Loucy (cell line): Measurements from ENCODE around the gene ATP11A.

ENCODE experiments used
- H2AFZ ChIP-seq: fragments of 200-600 bp; sonication (generic); 2 replicates; pipeline ENCODE4 v1.6.0; 2016; ENCODE audit warnings: antibody characterized with exemption, mild to moderate bottlenecking, low read length, moderate library complexity
- H3F3A ChIP-seq: fragments of 200-600 bp; 2 replicates; pipeline ENCODE4 v1.6.0; 2016; ENCODE audit warnings: antibody characterized with exemption, low read depth, mild to moderate bottlenecking
- H3K27me3 ChIP-seq: fragments of 200-600 bp; sonication (generic); 2 replicates; pipeline ENCODE4 v1.6.1; 2014; ENCODE audit warnings: low read length, mild to moderate bottlenecking; ENCODE audit not compliant: insufficient read depth, poor library complexity, severe bottlenecking
- H3K36me3 ChIP-seq: fragments of 200-600 bp; sonication (generic); 2 replicates; pipeline ENCODE4 v1.6.1; 2016; ENCODE audit warnings: low read length; ENCODE audit not compliant: insufficient read depth
- H3K4me1 ChIP-seq: fragments of 200-600 bp; sonication (generic); 2 replicates; pipeline ENCODE4 v1.5.1; 2014; ENCODE audit warnings: low read length, mild to moderate bottlenecking; ENCODE audit not compliant: insufficient read depth, poor library complexity, severe bottlenecking
- H3K4me2 ChIP-seq: fragments of 200-600 bp; sonication (generic); 2 replicates; pipeline ENCODE4 v1.6.0; 2014; ENCODE audit warnings: antibody characterized with exemption, low read length, low read depth, mild to moderate bottlenecking; ENCODE audit not compliant: poor library complexity, severe bottlenecking
- H3K4me3 ChIP-seq: fragments of 200-600 bp; sonication (generic); 2 replicates; pipeline ENCODE4 v1.5.1; 2014; ENCODE audit warnings: low read length, mild to moderate bottlenecking, mixed read lengths; ENCODE audit not compliant: poor library complexity, severe bottlenecking
- H3K79me2 ChIP-seq: fragments of 200-600 bp; sonication (generic); 2 replicates; pipeline ENCODE4 v1.6.1; 2014; ENCODE audit warnings: low read length; ENCODE audit not compliant: insufficient read depth
- H3K9ac ChIP-seq: fragments of 200-600 bp; sonication (generic); 2 replicates; pipeline ENCODE4 v1.6.0; 2014; ENCODE audit warnings: mild to moderate bottlenecking, low read depth, low read length, moderate library complexity; ENCODE audit not compliant: poor library complexity, severe bottlenecking
- H3K9me2 ChIP-seq: fragments of 200-600 bp; sonication (generic); replicated peaks from 2 replicates; pipeline ENCODE4 v1.6.1; 2016; ENCODE audit warnings: low read depth, low read length, mixed read lengths
- H3K9me3 ChIP-seq: fragments of 200-600 bp; sonication (generic); 2 replicates; pipeline ENCODE4 v1.6.1; 2014; ENCODE audit warnings: mild to moderate bottlenecking, antibody characterized with exemption, low read length, low read depth; ENCODE audit not compliant: insufficient read depth
- H4K20me1 ChIP-seq: fragments of 200-600 bp; sonication (generic); 2 replicates; pipeline ENCODE4 v1.6.0; 2014; ENCODE audit warnings: antibody characterized with exemption, low read length, mild to moderate bottlenecking; ENCODE audit not compliant: insufficient read depth, poor library complexity, severe bottlenecking
- EZH2phosphoT487 ChIP-seq: fragments of 200-600 bp; IDR thresholded peaks from 2 replicates; pipeline ENCODE4 v1.6.1; 2018; ENCODE audit warnings: antibody characterized with exemption, mild to moderate bottlenecking, moderate library complexity, borderline replicate concordance
- TF ChIP-seq, protein P1 (sequence below): fragments of 200-600 bp; sonication (generic); conservative IDR thresholded peaks from 2 replicates; pipeline ENCODE4 v1.5.1; 2014; ENCODE audit warnings: mild to moderate bottlenecking, antibody characterized with exemption, low read length

The ATP11A gene

DNA sequence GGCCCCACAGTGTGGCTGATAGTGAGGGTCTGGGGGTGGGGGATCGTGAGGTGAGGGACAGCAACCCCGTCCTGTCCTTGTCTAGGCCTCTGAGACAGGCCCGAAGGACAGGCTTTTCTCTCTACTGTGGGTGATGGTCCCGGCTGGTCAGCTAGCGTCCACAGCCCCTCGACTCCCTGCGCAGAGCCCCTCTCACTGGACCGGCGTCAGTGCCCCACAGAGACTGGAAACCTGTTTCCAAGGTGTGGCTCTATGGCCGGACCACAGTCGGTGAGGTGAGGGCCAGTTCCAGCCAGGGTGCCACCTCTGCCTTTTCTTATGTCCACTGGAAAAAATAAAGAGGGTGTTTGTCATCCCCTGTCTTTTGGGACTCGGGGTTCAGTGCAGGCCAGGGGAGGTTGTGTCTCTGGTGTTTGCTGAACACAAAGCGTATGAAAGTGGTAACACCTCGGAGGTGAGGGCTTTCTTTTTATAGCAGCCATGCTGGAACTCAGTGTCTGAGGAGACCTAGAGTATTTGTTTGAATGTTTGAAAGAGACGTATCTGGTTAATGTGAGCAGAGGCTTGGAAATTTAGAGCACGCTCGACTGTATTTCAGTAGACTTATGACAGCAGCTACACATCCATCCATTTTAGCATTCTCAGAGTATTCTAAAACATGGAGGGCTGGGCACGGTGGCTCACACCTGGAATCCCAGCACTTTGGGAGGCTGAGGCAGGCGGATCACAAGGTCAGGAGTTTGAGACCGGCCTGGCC lies 22.8 kb downstream of the ATP11A start:
- H2AFZ ChIP-seq: no peak overlapping the region
- H3K4me2 ChIP-seq: no peak overlapping the region
- no peak overlapping the region for H3K4me3 ChIP-seq
- peaks cover 8% of the 10 kb centered on the region; the same call in 1 of the 2 replicates for H3K79me2 ChIP-seq
- H3F3A ChIP-seq: no peaks in the 10 kb centered on the region
- peaks cover 10% of the 10 kb centered on the region for H3K4me1 ChIP-seq
- H3K36me3 ChIP-seq: no peaks in the 10 kb centered on the region
- no peak overlapping the region for H3K9ac ChIP-seq
- H3K9me2 ChIP-seq: no peaks in the 10 kb centered on the region
- H4K20me1 ChIP-seq: peaks cover 7% of the 10 kb centered on the region
- no peaks in the 10 kb centered on the region for H3K27me3 ChIP-seq
- H3K9me3 ChIP-seq: no peaks in the 10 kb centered on the region
- no peak for TF ChIP-seq EZH2phosphoT487
- TF ChIP-seq, protein P1, sequence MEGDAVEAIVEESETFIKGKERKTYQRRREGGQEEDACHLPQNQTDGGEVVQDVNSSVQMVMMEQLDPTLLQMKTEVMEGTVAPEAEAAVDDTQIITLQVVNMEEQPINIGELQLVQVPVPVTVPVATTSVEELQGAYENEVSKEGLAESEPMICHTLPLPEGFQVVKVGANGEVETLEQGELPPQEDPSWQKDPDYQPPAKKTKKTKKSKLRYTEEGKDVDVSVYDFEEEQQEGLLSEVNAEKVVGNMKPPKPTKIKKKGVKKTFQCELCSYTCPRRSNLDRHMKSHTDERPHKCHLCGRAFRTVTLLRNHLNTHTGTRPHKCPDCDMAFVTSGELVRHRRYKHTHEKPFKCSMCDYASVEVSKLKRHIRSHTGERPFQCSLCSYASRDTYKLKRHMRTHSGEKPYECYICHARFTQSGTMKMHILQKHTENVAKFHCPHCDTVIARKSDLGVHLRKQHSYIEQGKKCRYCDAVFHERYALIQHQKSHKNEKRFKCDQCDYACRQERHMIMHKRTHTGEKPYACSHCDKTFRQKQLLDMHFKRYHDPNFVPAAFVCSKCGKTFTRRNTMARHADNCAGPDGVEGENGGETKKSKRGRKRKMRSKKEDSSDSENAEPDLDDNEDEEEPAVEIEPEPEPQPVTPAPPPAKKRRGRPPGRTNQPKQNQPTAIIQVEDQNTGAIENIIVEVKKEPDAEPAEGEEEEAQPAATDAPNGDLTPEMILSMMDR: no peak

DNA sequence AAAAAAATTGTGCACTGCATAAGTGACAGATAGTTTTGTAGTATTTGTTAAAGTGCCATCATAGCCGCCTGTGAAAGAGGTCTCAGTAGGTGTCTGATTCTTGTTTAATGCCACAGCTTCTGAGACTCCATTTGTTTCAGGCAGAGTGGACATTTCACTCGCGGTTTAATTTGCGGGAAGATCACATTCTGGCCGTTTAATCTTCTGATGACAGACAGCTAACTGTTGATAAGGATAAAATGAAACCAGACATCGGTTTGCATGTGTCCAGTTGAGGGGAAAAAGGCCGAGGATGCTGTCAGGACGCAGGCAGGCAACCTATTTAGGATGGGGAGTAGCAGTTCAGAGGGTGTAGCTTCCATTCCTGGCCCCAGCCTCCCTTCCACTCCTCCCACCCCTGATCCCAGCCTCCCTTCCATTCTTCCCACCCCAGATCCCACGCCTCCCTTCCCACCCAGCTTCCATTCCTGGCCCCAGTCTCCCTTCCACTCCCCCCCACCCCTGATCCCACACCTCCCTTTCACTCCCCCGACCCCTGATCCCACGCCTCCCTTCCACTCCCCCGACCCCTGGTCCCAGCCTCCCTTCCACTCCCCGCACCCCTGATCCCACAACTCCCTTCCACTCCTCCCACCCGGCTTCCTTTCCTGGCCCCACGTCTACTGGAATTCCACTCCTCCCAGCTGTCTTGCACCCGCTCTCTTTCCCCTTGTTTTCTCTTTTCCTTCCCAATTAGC lies 23.8 kb downstream of the ATP11A start:
- H3K9me2 ChIP-seq: no peaks in the 10 kb centered on the region
- no peak overlapping the region for H2AFZ ChIP-seq
- no peak overlapping the region for H3K4me2 ChIP-seq
- TF ChIP-seq EZH2phosphoT487: no peak
- TF ChIP-seq, protein P1: no peak
- no peaks in the 10 kb centered on the region for H3K36me3 ChIP-seq
- no peaks in the 10 kb centered on the region for H3F3A ChIP-seq
- H3K79me2 ChIP-seq: peaks cover 4% of the 10 kb centered on the region; the same call in 1 of the 2 replicates
- no peaks in the 10 kb centered on the region for H3K27me3 ChIP-seq
- H3K4me1 ChIP-seq: peaks cover 10% of the 10 kb centered on the region
- peaks cover 7% of the 10 kb centered on the region for H4K20me1 ChIP-seq
- H3K4me3 ChIP-seq: no peak overlapping the region
- no peaks in the 10 kb centered on the region for H3K9me3 ChIP-seq
- no peak overlapping the region for H3K9ac ChIP-seq

DNA sequence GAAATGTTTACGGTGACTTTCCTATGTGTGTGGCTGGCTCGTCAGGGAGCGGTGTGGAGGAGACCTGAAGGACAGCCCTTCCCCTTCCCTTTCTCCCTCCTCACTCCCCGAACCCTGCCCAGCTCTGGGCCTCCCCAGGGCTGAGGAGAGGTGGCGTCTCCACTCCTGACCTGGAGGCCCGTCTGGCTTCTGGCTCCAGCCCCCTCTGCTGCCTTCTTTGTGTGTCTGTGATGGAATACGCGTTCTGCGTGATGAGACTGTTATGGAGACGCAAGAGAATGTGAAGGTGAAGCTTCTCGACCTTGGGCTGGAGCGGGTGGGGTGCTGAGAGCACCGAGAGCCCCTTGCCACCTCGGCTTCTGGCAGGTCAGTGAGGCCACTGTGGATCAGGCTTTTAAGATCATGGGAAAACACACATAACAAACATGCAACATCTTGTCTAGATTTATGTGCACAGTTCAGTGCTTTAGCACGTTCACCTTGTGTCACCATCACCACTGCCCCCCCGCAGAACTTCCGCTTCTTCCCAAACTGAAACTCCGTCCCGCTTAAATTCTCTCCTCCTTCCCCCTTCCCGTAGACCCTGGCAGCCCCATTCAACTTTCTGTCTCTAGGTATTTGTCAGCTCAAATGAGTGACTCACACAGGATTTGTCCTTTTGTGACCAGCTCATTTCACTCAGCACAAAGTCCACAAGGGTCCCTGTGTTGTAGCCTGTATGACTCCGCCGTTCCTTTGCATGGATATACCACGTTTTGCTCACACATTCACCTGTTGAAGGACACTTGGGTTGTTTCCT lies 24.7 kb downstream of the ATP11A start:
- Histone ChIP-seq H3K4me3 (no peak overlapping the region), H3K9me2 (no peaks in the 10 kb centered on the region), H3F3A (no peaks in the 10 kb centered on the region), H3K9me3 (no peaks in the 10 kb centered on the region), H4K20me1 (peaks cover 7% of the 10 kb centered on the region), H2AFZ (no peak overlapping the region), H3K36me3 (no peaks in the 10 kb centered on the region), H3K27me3 (no peaks in the 10 kb centered on the region), H3K4me1 (peaks cover 4% of the 10 kb centered on the region), H3K9ac (no peak overlapping the region), H3K4me2 (no peak overlapping the region), H3K79me2 (peaks cover 4% of the 10 kb centered on the region; the same call in 1 of the 2 replicates)
- no peak for TF ChIP-seq EZH2phosphoT487
- TF ChIP-seq, protein P1: no peak
